ENCODE data around the gene GPRIN3.

The GPRIN3 gene

DNA sequence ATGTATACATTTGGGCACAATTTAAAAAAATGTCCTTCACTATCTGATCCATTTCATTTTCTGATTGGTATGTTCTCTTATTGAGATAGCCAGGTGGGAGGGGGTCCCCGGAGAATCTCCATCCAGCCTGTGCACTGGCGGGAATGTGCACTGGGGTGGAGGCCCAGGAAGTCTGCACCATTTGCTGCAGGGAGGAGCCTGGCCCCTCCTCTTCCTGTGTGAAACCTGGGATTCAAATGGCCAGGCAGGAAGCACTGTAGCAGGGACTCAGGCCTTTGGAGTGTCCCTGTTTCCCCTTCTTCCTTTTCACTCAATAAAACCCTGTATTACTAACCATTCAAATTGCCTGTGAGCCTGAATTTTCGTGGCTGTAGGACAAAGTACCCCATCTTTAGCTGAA is 44.3 kb downstream of the GPRIN3 start:
- no peaks in the 10 kb centered on the region for H3K9me3 ChIP-seq (ENCODE audit: control insufficient read depth, insufficient read depth, low read depth, low read length)
- no peaks in the 10 kb centered on the region for H3K36me3 ChIP-seq (ENCODE audit: control insufficient read depth in 2 of 2, insufficient read depth in 1 of 2, low read length in 2 of 2)
- peaks cover 4% of the 10 kb centered on the region; the same call in 1 of the 2 replicates for H3K4me1 ChIP-seq (ENCODE audit: control insufficient read depth, insufficient read depth, low read length)
- ChIA-PET POLR2A (no interaction called here), CTCF (no interaction called here)
- no peak overlapping the region for H3K4me3 ChIP-seq (ENCODE audit: low read depth, low read length)
- TF ChIP-seq, protein P1, sequence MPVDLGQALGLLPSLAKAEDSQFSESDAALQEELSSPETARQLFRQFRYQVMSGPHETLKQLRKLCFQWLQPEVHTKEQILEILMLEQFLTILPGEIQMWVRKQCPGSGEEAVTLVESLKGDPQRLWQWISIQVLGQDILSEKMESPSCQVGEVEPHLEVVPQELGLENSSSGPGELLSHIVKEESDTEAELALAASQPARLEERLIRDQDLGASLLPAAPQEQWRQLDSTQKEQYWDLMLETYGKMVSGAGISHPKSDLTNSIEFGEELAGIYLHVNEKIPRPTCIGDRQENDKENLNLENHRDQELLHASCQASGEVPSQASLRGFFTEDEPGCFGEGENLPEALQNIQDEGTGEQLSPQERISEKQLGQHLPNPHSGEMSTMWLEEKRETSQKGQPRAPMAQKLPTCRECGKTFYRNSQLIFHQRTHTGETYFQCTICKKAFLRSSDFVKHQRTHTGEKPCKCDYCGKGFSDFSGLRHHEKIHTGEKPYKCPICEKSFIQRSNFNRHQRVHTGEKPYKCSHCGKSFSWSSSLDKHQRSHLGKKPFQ (tag by site-specific recombination; IDR thresholded peaks at IDR 0.05): no peak
- TF ChIP-seq ZNF138 (tag by site-specific recombination; IDR thresholded peaks at IDR 0.05; ENCODE audit: borderline replicate concordance): no peak
- no peak overlapping the region for H3K27ac ChIP-seq (ENCODE audit: extremely low read depth, low read depth, low read length)

- ChIA-PET POLR2A (no interaction called here), CTCF (no interaction called here)
- H3K4me3 ChIP-seq (ENCODE audit: low read depth, low read length): no peak overlapping the region
- H3K36me3 ChIP-seq (ENCODE audit: control insufficient read depth in 2 of 2, insufficient read depth in 1 of 2, low read length in 2 of 2): no peaks in the 10 kb centered on the region
- no peak for TF ChIP-seq ZNF174 (tag by site-specific recombination; IDR thresholded peaks at IDR 0.05)
- TF ChIP-seq, protein P2, sequence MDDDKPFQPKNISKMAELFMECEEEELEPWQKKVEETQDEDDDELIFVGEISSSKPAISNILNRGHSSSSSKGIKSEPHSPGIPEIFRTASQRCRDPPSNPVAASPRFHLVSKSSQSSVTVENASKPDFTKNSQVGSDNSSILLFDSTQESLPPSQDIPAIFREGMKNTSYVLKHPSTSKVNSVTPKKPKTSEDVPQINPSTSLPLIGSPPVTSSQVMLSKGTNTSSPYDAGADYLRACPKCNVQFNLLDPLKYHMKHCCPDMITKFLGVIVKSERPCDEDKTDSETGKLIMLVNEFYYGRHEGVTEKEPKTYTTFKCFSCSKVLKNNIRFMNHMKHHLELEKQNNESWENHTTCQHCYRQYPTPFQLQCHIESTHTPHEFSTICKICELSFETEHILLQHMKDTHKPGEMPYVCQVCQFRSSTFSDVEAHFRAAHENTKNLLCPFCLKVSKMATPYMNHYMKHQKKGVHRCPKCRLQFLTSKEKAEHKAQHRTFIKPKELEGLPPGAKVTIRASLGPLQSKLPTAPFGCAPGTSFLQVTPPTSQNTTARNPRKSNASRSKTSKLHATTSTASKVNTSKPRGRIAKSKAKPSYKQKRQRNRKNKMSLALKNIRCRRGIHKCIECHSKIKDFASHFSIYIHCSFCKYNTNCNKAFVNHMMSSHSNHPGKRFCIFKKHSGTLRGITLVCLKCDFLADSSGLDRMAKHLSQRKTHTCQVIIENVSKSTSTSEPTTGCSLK (tag by site-specific recombination; IDR thresholded peaks at IDR 0.05): no peak
- TF ChIP-seq ZNF623 (tag by site-specific recombination; IDR thresholded peaks at IDR 0.05): no peak
- TF ChIP-seq, protein P3, sequence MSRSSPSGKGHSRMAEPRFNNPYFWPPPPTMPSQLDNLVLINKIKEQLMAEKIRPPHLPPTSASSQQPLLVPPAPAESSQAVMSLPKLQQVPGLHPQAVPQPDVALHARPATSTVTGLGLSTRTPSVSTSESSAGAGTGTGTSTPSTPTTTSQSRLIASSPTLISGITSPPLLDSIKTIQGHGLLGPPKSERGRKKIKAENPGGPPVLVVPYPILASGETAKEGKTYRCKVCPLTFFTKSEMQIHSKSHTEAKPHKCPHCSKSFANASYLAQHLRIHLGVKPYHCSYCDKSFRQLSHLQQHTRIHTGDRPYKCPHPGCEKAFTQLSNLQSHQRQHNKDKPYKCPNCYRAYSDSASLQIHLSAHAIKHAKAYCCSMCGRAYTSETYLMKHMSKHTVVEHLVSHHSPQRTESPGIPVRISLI (tag by site-specific recombination; IDR thresholded peaks at IDR 0.05): no peak
- TF ChIP-seq, protein P4, sequence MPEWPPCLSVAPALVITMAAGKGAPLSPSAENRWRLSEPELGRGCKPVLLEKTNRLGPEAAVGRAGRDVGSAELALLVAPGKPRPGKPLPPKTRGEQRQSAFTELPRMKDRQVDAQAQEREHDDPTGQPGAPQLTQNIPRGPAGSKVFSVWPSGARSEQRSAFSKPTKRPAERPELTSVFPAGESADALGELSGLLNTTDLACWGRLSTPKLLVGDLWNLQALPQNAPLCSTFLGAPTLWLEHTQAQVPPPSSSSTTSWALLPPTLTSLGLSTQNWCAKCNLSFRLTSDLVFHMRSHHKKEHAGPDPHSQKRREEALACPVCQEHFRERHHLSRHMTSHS (tag by site-specific recombination; IDR thresholded peaks at IDR 0.05): no peak
- no peak for TF ChIP-seq ZSCAN16 (tag by site-specific recombination; IDR thresholded peaks at IDR 0.05)
- TF ChIP-seq ZNF211 (tag by site-specific recombination; IDR thresholded peaks at IDR 0.05; ENCODE audit: low read depth): no peak
- no peak for TF ChIP-seq ZFHX2 (tag by site-specific recombination; conservative IDR thresholded peaks at IDR 0.05)
- no peak for TF ChIP-seq ZNF114 (tag by site-specific recombination; IDR thresholded peaks at IDR 0.05)
- TF ChIP-seq ZNF138 (tag by site-specific recombination; IDR thresholded peaks at IDR 0.05; ENCODE audit: borderline replicate concordance): no peak
- no peak for TF ChIP-seq ZNF558 (tag by site-specific recombination; IDR thresholded peaks at IDR 0.05)
- TF ChIP-seq HIC1 (tag by site-specific recombination; IDR thresholded peaks at IDR 0.05): no peak
- TF ChIP-seq PRDM6 (tag by site-specific recombination; IDR thresholded peaks at IDR 0.05): no peak
- TF ChIP-seq, protein P5, sequence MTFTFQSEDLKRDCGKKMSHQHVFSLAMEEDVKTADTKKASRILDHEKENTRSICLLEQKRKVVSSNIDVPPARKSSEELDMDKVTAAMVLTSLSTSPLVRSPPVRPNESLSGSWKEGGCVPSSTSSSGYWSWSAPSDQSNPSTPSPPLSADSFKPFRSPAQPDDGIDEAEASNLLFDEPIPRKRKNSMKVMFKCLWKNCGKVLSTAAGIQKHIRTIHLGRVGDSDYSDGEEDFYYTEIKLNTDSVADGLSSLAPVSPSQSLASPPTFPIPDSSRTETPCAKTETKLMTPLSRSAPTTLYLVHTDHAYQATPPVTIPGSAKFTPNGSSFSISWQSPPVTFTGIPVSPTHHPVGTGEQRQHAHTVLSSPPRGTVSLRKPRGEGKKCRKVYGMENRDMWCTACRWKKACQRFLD (tag by site-specific recombination; IDR thresholded peaks at IDR 0.05): no peak
- no peak for TF ChIP-seq ELK4 (IDR thresholded peaks at IDR 0.05; ENCODE audit: borderline replicate concordance, low read depth, low read length)
- no peak for TF ChIP-seq ZNF175 (tag by site-specific recombination; IDR thresholded peaks at IDR 0.05)
- no peak for TF ChIP-seq GFI1B (tag by site-specific recombination; IDR thresholded peaks at IDR 0.05)
- TF ChIP-seq TRIM28 (IDR thresholded peaks at IDR 0.05; ENCODE audit: borderline replicate concordance, low read length): no peak
- TF ChIP-seq ZNF747 (tag by site-specific recombination; IDR thresholded peaks at IDR 0.05): no peak
- H3K9me3 ChIP-seq (ENCODE audit: control insufficient read depth, insufficient read depth, low read depth, low read length): no peaks in the 10 kb centered on the region
- H3K4me1 ChIP-seq (ENCODE audit: control insufficient read depth, insufficient read depth, low read length): peaks cover 4% of the 10 kb centered on the region; the same call in 1 of the 2 replicates
- H3K27ac ChIP-seq (ENCODE audit: extremely low read depth, low read depth, low read length): no peak overlapping the region
Measured at GRCh38 chr4:89259301-89260028, 48.1 kb downstream of the GPRIN3 start.

All from HEK293 (cell line).